Measurements from ENCODE around the gene SUCLG2.

DNA sequence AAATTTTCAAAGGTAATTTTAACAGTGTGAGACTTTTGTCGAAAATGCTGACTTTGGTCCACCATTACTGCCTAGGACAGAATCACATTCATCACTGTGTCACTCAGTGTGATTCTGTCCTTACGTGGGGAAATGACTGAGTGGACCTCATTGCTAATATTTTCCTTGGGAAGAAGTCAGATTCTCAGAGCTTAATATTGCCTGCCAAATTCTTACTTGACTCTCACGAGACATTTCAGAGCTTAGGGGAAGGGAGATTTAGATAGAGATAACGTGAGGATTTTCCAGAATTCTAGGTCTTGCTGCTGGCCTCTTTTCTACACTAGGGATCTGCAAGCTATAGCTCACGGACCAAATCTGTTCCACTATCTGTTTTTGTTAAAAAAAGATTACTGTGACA is 270.4 kb downstream of the SUCLG2 start:
- no peak for TF ChIP-seq POLR2A (IDR thresholded peaks at IDR 0.05)
- TF ChIP-seq, protein P1, sequence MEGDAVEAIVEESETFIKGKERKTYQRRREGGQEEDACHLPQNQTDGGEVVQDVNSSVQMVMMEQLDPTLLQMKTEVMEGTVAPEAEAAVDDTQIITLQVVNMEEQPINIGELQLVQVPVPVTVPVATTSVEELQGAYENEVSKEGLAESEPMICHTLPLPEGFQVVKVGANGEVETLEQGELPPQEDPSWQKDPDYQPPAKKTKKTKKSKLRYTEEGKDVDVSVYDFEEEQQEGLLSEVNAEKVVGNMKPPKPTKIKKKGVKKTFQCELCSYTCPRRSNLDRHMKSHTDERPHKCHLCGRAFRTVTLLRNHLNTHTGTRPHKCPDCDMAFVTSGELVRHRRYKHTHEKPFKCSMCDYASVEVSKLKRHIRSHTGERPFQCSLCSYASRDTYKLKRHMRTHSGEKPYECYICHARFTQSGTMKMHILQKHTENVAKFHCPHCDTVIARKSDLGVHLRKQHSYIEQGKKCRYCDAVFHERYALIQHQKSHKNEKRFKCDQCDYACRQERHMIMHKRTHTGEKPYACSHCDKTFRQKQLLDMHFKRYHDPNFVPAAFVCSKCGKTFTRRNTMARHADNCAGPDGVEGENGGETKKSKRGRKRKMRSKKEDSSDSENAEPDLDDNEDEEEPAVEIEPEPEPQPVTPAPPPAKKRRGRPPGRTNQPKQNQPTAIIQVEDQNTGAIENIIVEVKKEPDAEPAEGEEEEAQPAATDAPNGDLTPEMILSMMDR (IDR thresholded peaks at IDR 0.05) = no peak
- TF ChIP-seq EP300 (IDR thresholded peaks at IDR 0.05) = no peak
